Measurements from ENCODE around the gene ATF7IP2. TPM values are rescaled to one million over a fixed set of nuclear protein-coding genes. Genes with fewer than 3 reads are reported as not detected.

The ATF7IP2 gene
- total RNA-seq, 2 donors from 2014 or later = 23.0 to 33.2 TPM

Other genes with a start within 250 kb of the ATF7IP2 start
- gene GRIN2A, start 203.6 kb upstream of the ATF7IP2 start, total RNA-seq = not detected
- not detected for gene EMP2, start 194.5 kb downstream of the ATF7IP2 start, total RNA-seq